Activated T-cell treated with anti-CD3 and anti-CD28 coated beads for 24 hours (primary cell): ENCODE data around the gene RIC1.
"Not testable (repeated sequence)": the region's sequence is repeated elsewhere in the genome, so short reads cannot be mapped to it uniquely, and the experiment has no call there.

Source experiments
- DNase-seq: peaks from one replicate; pipeline ENCODE4 v3.0.0-alpha.2; 2020; ENCODE audit warnings: low read depth

RIC1 gene

GRCh38 chr9:5624655-5625054, 4.3 kb upstream of the RIC1 start:
- DNase-seq: no peak

GRCh38 chr9:5626727-5627634, 1.9 kb upstream of the RIC1 start:
- DNase-seq: peak; percentile 35

- DNase-seq: not testable (repeated sequence)
These were observed 1.2 kb upstream of the RIC1 start for GRCh38 chr9:5627686-5628085.

GRCh38 chr9:5628183-5628529, 751 bp upstream of the RIC1 start:
- DNase-seq: no peak

- DNase-seq: peak; percentile 28
These were observed 589 bp downstream of the RIC1 start for GRCh38 chr9:5629312-5630080.

- no peak for DNase-seq
These were observed 1.2 kb downstream of the RIC1 start for GRCh38 chr9:5630081-5630507.

- DNase-seq: no peak
These were observed 2.1 kb downstream of the RIC1 start for GRCh38 chr9:5631026-5631425.

- no peak for DNase-seq
These were observed 3.6 kb downstream of the RIC1 start for GRCh38 chr9:5632540-5632939.

GRCh38 chr9:5633243-5633642, 4.3 kb downstream of the RIC1 start:
- no peak for DNase-seq

GRCh38 chr9:5635390-5635789, 6.5 kb downstream of the RIC1 start:
- DNase-seq: no peak

GRCh38 chr9:5639816-5640215, 10.9 kb downstream of the RIC1 start:
- DNase-seq: no peak

- no peak for DNase-seq
These were observed 13.3 kb downstream of the RIC1 start for GRCh38 chr9:5642170-5642569.

GRCh38 chr9:5643005-5643624, 14.2 kb downstream of the RIC1 start:
- no peak for DNase-seq

GRCh38 chr9:5644501-5644900, 15.6 kb downstream of the RIC1 start:
- DNase-seq: no peak

- DNase-seq: no peak
These were observed 17.2 kb downstream of the RIC1 start for GRCh38 chr9:5646116-5646515.

- no peak for DNase-seq
These were observed 21.6 kb downstream of the RIC1 start for GRCh38 chr9:5650356-5651105.

- no peak for DNase-seq
These were observed 22.3 kb downstream of the RIC1 start for GRCh38 chr9:5651246-5651645.

- no peak for DNase-seq
These were observed 23.9 kb downstream of the RIC1 start for GRCh38 chr9:5652821-5653220.

GRCh38 chr9:5662804-5663203, 33.9 kb downstream of the RIC1 start:
- DNase-seq: not testable (repeated sequence)

GRCh38 chr9:5665059-5665458, 36.2 kb downstream of the RIC1 start:
- no peak for DNase-seq

GRCh38 chr9:5667391-5667790, 38.5 kb downstream of the RIC1 start:
- no peak for DNase-seq

GRCh38 chr9:5670079-5670478, 41.2 kb downstream of the RIC1 start:
- DNase-seq: no peak
